OCI-LY3 (cell line): Measurements from ENCODE around the gene MARVELD3.
A peak's percentile ranks its signal among the peaks of the same experiment; 100 is the strongest.

Source experiments
- CTCF ChIP-seq: fragments of 200-600, 300-600 bp; sonication (generic); IDR thresholded peaks from 2 replicates; pipeline ENCODE4 v1.5.1; 2014; ENCODE audit warnings: antibody characterized with exemption, low read length, low read depth
- EZH2phosphoT487 ChIP-seq: fragments of 200-600 bp; shearing (Covaris generic); IDR thresholded peaks from 2 replicates; pipeline ENCODE4 v1.6.1; 2018; ENCODE audit warnings: antibody characterized with exemption, mixed run types, low read depth

GRCh38 chr16:71610936-71611871 is 14.8 kb upstream of the MARVELD3 start:
- TF ChIP-seq CTCF (peak; percentile 60), EZH2phosphoT487 (no peak)
